Raji (cell line): ENCODE results near the gene PAPPA2.

Experiments
- POLR2A ChIP-seq: IDR thresholded peaks from 2 replicates; pipeline ENCODE4 v1.6.1; 2011; ENCODE audit warnings: low read depth, low read length, control low read depth; ENCODE audit not compliant: insufficient read depth

PAPPA2 gene

GRCh38 chr1:176479971-176480370 lies 17.0 kb downstream of the PAPPA2 start:
- TF ChIP-seq POLR2A = no peak

- no peak for TF ChIP-seq POLR2A
Measured at GRCh38 chr1:176480750-176481149, 17.8 kb downstream of the PAPPA2 start.

GRCh38 chr1:176485083-176485482 lies 22.1 kb downstream of the PAPPA2 start:
- TF ChIP-seq POLR2A = no peak

- no peak for TF ChIP-seq POLR2A
Measured at GRCh38 chr1:176494436-176494835, 31.5 kb downstream of the PAPPA2 start.

- TF ChIP-seq POLR2A = no peak
Measured at GRCh38 chr1:176499671-176500070, 36.7 kb downstream of the PAPPA2 start.

- TF ChIP-seq POLR2A = no peak
Measured at GRCh38 chr1:176501599-176501998, 38.6 kb downstream of the PAPPA2 start.

- no peak for TF ChIP-seq POLR2A
Measured at GRCh38 chr1:176504848-176505553, 42.0 kb downstream of the PAPPA2 start.

GRCh38 chr1:176512966-176513365 lies 50.0 kb downstream of the PAPPA2 start:
- no peak for TF ChIP-seq POLR2A

- TF ChIP-seq POLR2A = no peak
Measured at GRCh38 chr1:176515310-176515709, 52.3 kb downstream of the PAPPA2 start.

GRCh38 chr1:176517484-176517883 lies 54.5 kb downstream of the PAPPA2 start:
- no peak for TF ChIP-seq POLR2A

- no peak for TF ChIP-seq POLR2A
Measured at GRCh38 chr1:176521211-176521610, 58.2 kb downstream of the PAPPA2 start.

GRCh38 chr1:176522310-176522845 lies 59.4 kb downstream of the PAPPA2 start:
- no peak for TF ChIP-seq POLR2A

- no peak for TF ChIP-seq POLR2A
Measured at GRCh38 chr1:176529395-176530090, 66.6 kb downstream of the PAPPA2 start.

- no peak for TF ChIP-seq POLR2A
Measured at GRCh38 chr1:176531036-176531435, 68.1 kb downstream of the PAPPA2 start.

GRCh38 chr1:176531921-176532897 lies 69.2 kb downstream of the PAPPA2 start:
- TF ChIP-seq POLR2A = no peak
